Ishikawa (cell line): ENCODE results near the gene TUBA1B.

ENCODE experiments used
- EGR1 ChIP-seq: IDR thresholded peaks from 2 replicates; pipeline ENCODE4 v1.6.1; 2012
- EP300 ChIP-seq: IDR thresholded peaks from 2 replicates; pipeline ENCODE4 v1.6.1; 2012; ENCODE audit warnings: borderline replicate concordance
- FOXM1 ChIP-seq: IDR thresholded peaks from 2 replicates; pipeline ENCODE4 v1.6.1; 2012; ENCODE audit warnings: low read depth, borderline replicate concordance
- YY1 ChIP-seq: IDR thresholded peaks from 2 replicates; pipeline ENCODE4 v1.6.1; 2012; ENCODE audit warnings: low read depth
- ZBTB7A ChIP-seq: IDR thresholded peaks from 2 replicates; pipeline ENCODE4 v1.6.1; 2012; ENCODE audit warnings: low read depth

- TF ChIP-seq EP300 = no peak
- TF ChIP-seq FOXM1 = no peak
- no peak for TF ChIP-seq EGR1
- TF ChIP-seq YY1 = no peak
- no peak for TF ChIP-seq ZBTB7A
Observed at GRCh38 chr12:49104822-49105221, 26.4 kb downstream of the TUBA1B start.
